ENCODE results near the gene SNX9.

The SNX9 gene

GRCh38 chr6:157976345-157977175 is 153.5 kb downstream of the SNX9 start:
- FAIRE-seq (no peak), DNase-seq (ENCODE audit: low spot score) (no peak)

DNA sequence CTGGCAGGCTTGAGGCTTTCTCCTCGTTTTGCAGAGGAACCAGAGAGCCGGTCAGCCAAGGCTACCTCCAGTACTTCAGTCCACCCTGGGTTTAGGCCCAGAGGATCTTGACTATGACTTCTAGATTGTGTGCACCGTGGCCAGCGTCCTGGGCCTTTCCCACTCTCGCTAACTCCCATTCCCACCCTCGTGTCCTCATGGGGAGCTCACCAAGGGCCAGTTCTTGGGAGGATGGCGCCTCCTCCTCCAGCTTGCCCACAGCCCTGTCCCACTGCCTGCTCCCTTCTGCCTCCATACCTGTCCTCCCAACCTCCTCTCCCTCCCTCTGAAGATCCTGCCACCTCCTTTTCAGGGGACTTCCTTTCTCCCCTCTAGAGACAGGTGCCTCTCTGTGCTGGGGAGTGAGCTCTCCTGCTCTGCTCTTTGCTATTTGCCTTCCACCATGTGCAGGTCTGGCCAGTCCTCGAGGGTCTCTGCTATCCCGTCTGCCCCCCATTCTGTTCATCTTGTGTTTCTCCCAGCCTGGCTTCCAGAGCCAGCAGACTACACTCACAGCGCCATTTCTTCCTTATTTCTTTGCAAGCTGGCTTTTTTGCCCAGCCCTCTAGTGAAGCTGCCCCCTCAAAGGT is 154.2 kb downstream of the SNX9 start:
- DNase-seq (ENCODE audit: low spot score), result no peak
- no peak for FAIRE-seq

DNA sequence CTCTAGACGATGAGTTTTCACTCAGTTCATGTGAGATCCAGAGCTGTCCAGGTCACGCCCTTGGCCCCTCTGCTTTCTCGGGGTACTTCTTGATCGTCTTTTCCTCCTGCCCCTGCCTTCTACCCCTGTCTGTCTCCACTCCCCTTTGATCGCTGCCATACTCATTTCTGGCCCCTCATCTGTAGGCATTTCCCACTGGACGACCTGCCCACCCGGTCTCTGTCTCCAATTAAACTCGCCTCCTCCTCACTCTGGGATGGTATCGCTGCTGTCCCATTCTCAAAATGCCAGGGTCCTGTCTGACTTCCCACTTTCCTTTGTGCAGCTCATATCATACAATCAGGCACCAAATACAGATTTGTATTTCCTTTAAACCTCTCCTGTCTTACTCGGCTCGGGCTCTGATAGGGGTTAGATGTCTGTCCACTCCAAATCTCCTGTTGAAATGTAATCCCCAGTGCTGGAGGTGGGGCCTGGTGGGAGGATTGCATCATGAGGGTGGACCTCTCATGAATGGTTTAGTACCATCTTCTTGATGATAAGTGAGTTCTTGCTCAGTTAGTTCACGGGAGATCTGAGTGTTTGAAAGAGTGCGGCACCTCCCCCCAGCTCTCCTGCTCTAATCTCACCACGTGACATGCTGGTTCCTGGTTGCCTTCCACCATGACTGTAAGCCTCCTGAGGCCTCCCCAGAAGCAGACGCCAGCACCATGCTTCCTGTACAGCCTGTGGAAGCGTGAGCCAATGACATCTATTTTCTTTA is 155.2 kb downstream of the SNX9 start:
- FAIRE-seq, result no peak
- DNase-seq (ENCODE audit: low spot score), result no peak

GRCh38 chr6:157980288-157981131 is 157.5 kb downstream of the SNX9 start:
- DNase-seq (ENCODE audit: low spot score) (no peak), FAIRE-seq (peak; percentile 37)

DNA sequence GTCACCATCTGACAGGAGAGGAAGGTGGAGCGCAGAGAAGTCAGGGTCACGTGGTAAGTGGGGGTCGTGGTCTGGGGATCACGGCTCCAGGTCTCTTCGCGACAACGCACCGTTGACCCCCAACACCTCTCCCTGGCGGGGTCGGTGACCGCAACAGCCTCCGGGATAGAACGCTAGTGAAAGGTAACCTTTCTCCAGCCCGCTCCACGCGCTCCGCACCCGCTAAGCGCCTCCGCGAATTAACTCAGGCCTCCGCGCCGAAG is 158.0 kb downstream of the SNX9 start:
- DNase-seq (ENCODE audit: low spot score) (no peak), FAIRE-seq (no peak)

- DNase-seq (ENCODE audit: low spot score) (peak; percentile 89), FAIRE-seq (peak; percentile 67)
These were observed 158.5 kb downstream of the SNX9 start, which contains the start of gene SYNJ2 for GRCh38 chr6:157981395-157982101. Gene SYNJ2, plus strand, starts transcription at chr6:157981863. Its CDS starts 99 bp downstream, at chr6:157981962.

- DNase-seq (ENCODE audit: low spot score) (peak; percentile 39), FAIRE-seq (no peak)
These were observed 159.1 kb downstream of the SNX9 start for GRCh38 chr6:157982102-157982562.

DNA sequence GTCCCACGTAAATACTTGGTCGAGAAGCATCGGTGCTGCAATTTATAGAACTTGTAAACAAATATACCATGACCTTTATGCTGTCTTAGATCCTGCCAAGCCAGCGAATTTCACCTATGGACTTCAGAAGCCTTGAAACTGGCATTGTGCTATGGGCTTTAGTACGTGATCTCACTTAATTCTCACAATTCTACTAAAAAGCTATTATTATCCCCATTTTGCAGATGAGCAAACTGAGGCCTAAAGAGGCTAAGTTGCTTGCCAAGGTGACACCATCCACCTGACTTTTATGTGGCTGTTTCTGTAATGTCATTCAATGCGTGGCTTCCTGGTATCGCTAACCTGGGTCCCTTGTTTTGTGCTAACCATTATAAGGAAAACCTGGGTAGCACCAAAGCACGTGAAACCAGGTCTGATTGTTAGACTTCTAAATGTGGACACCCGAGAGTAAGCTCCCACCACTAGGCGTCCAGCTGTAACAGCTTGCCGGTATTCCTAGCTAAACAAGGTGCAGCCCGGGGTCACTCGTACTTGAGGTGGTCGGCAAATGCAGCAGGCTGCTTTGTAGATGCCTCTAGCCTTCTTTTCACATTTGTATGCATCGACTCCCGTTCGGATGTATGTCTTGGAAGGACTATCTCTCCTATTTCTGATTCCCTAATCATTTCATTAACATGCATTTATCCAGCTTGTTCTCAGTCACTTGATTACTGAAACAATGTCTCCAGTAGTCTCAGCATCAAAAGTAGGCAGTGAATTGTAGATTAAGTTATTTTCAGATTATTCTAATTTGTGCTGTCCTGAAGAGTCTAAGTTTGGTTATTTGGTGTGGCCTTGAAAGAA is 159.7 kb downstream of the SNX9 start:
- peak; percentile 37 for DNase-seq (ENCODE audit: low spot score)
- no peak for FAIRE-seq

DNA sequence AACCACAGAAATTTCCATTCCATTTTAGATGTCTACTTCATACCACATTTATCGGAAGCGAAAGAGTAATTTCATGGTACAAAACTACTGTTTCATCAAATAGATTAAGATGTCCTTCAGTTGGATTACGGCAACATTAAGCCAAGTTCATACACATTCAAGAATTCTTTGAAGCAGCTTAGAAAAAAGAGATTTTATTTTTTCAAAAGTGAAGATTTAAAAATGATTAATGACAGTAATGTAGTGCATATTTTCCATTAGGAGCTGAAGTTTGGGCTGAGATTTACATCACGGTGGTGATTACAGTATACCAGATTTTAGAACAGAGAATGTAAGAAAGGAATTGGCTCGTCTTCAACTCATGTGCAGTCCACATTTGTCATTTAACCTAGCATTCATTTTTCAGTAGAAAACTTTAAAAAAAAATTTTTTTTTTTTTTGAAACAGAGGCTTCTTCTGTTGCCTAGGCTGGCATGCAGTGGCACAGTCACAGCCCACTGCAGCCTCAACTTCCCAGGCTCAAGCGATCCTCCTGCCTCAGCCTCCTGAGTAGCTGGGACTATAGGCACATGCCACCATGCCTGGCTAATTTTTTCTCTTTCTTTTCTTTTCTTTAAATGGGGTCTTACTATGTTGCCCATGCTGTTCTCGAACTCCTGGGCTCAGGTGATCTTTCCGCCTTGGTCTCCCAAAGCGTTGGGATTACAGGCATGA is 160.5 kb downstream of the SNX9 start:
- FAIRE-seq (no peak), DNase-seq (ENCODE audit: low spot score) (no peak)

DNA sequence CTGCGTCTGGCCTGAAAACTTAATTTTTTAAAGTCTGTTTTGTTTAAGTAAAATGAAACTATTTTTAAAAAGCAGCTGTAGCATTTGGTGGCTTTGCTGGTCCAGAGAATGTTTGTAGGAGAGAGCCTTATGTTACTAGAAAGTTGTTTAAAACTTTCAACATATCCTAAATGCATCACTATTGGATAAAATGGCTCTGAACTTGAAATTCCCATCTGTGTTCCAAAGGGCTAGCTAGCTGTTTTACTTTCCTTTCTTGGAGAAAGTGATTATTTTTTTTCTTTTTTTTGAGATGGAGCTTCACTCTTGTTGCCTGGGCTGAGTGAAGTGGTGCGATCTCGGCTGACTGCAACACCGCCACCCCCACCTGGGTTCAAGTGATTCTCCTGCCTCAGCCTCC is 161.1 kb downstream of the SNX9 start:
- no peak for DNase-seq (ENCODE audit: low spot score)
- no peak for FAIRE-seq

DNA sequence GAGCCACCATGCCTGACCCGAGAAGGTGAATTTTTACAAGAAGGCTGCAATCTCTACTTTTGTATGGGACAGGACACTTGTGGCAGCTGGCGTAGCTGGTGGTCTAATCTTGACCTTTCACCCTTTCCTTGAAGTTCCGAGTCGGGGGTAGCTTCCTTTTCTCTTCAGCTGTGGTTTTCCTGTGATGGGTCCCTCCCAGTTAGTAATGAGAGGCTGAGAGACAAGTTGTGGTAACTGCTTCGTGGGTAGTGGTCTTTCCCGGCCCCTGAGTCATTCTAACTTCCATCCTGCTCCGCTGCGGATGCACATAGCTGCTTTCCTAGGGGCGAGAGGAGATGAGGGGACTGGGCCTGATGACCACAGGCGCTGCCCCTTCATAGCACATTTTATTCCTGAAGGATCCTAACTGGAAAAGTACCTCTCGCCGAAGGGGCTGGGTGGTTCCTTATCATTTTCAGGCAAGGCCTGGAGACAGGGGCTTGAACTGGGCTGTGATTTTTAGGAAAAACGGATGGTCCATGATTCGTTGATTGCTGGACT is 161.7 kb downstream of the SNX9 start:
- DNase-seq (ENCODE audit: low spot score), result no peak
- FAIRE-seq, result no peak

GRCh38 chr6:157985378-157986155 is 162.5 kb downstream of the SNX9 start:
- FAIRE-seq (no peak), DNase-seq (ENCODE audit: low spot score) (no peak)

- FAIRE-seq, result no peak
- DNase-seq (ENCODE audit: low spot score), result no peak
These were observed 165.0 kb downstream of the SNX9 start for GRCh38 chr6:157987788-157988699.

- DNase-seq (ENCODE audit: low spot score), result no peak
- no peak for FAIRE-seq
These were observed 165.6 kb downstream of the SNX9 start for GRCh38 chr6:157988700-157989063.

DNA sequence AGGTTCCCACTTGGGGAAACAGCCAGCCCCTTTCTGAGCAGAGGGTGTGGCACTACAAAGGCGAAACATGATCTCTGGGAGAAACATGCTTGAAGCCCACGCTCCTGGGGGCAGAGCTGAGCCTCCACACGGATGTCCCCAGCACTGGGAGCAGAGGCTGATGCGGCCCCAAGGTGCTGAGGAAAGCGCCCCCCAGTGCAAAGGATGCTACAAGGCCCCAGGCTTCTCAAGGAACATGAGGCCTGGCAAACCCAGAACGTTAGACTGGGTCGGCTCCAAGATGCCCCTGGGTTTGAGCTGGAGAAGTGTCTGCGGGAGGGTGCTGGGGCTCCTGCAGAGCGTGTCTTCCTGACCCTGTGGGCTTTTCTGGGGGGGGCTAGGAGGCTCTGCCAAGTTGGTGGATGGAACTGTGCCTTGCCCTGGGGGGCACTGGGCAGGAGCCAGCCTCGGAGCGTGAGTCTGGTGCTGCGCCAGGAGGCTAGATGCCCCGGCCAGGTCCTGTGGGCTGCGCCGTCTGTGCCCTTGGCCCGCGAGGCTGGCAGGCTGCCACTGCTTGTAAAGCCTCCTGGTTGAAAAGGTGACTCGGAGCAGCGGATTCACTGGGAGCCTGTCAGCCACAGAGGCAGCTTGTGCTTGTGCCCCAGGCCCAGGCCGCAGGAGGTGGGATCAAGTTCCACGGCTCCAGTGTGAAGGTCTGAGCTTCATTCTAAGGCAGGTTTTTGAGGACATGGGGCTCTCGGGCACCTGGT is 166.7 kb downstream of the SNX9 start:
- FAIRE-seq (no peak), DNase-seq (ENCODE audit: low spot score) (peak; percentile 75)

DNA sequence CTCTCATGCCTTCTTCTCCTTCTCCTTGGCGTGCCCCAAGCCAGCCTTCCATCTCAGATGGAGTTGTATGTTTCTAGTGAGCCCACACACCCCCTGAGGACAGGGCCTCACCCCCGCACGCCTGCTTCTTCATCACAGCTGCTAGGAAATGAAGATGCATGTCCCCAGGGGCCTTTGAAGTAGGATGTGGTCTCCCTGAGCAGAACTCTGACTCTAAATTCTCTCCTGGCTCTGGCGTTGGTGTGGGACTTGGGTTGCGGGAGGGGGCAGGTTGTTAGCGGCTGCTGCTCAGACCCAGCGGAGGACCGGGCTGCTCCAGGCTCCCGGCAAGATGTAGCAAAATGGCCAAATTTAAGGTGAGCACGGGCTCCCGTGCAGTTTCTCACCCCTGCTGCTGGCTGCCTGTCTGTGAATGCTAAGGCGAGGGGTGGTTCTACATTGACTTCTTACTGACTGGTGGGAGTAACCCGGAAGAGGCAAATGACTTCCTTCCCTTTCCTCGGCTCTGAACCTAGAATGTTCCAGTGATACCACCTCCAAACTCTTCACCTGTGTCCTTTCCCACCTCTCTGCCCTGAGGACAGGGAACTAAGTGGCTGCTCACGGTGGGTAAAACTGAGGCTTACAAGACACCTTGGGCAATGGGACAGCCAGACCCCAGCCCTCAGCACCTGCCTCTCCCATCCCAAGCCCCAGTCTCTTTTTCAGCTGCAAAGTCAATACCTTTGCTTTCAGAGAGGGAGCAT is 167.4 kb downstream of the SNX9 start:
- DNase-seq (ENCODE audit: low spot score), result no peak
- FAIRE-seq, result no peak
